Fibroblast of lung (primary cell): Measurements from ENCODE around the gene RPS28.

Experiments used
- EZH2 ChIP-seq: IDR thresholded peaks from 2 replicates; pipeline ENCODE4 v1.5.1; 2012; ENCODE audit warnings: low read length, control low read depth, mild to moderate bottlenecking; ENCODE audit errors: missing control alignments
- TF ChIP-seq, protein P1 (sequence below), 2 donors: IDR thresholded peaks in 1 of 2; conservative IDR thresholded peaks in 1 of 2; 1 replicate in 1 of 2; 2 replicates in 1 of 2; pipeline ENCODE4 v1.5.1; 2011 to 2012; ENCODE audit warnings: low read length in 2 of 2, control low read depth in 1 of 2, inconsistent platforms in 1 of 2, low read depth in 1 of 2, mild to moderate bottlenecking in 1 of 2

DNA sequence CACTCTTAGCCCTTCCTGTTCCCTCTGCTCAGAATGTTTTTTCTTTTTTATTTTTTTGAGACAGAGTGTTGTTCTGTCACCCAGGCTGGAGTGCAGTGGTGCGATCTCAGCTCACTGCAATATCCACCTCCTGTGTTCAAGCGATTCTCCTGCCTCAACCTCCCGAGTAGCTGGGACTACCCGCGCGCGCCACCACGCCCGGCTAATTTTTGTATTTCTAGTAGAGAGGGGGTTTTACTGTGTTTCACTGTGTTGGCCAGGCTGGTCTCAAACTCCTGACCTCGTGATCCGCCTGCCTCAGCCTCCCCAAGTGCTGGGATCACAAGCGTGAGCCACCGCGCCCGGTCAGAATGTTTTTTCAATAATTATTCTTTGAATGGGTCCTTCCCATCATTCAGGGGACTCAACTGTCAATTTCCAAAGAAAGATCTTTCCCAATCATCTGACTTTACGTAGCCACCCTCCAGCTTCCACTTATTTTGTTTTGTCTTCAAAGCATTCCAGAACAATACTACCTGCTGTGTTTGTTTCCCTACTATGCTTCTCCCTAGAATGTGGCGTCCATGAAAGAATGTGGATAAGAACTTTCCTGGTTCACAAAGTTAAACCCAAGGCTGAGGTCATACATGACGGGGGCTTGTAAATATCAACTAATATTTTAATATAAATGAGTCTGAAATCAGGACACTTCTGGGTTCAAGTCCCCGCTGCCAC lies 1.3 kb upstream of the RPS28 start:
- TF ChIP-seq, protein P1, sequence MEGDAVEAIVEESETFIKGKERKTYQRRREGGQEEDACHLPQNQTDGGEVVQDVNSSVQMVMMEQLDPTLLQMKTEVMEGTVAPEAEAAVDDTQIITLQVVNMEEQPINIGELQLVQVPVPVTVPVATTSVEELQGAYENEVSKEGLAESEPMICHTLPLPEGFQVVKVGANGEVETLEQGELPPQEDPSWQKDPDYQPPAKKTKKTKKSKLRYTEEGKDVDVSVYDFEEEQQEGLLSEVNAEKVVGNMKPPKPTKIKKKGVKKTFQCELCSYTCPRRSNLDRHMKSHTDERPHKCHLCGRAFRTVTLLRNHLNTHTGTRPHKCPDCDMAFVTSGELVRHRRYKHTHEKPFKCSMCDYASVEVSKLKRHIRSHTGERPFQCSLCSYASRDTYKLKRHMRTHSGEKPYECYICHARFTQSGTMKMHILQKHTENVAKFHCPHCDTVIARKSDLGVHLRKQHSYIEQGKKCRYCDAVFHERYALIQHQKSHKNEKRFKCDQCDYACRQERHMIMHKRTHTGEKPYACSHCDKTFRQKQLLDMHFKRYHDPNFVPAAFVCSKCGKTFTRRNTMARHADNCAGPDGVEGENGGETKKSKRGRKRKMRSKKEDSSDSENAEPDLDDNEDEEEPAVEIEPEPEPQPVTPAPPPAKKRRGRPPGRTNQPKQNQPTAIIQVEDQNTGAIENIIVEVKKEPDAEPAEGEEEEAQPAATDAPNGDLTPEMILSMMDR (conservative IDR thresholded peaks at IDR 0.05 in 1 of 2, IDR thresholded peaks at IDR 0.05 in 1 of 2; ENCODE audit: low read depth in 1 of 2, low read length in 2 of 2), result no peak
- TF ChIP-seq EZH2, result no peak
